Measurements from ENCODE around the gene INAFM1. TPM values are rescaled to one million over a fixed set of nuclear protein-coding genes. Genes with fewer than 3 reads are reported as not detected.
A peak's percentile ranks its signal among the peaks of the same experiment; 100 is the strongest.
"Not testable (repeated sequence)": the region's sequence is repeated elsewhere in the genome, so short reads cannot be mapped to it uniquely, and the experiment has no call there.

INAFM1 gene
- total RNA-seq, 6 experiments from 2014 or later, result 12.0 to 16.2 (median 14.0) TPM

- H3K36me3 Mint-ChIP-seq (ENCODE audit: low read depth), result no peaks in the 10 kb centered on the region
- peak; percentile 65 for DNase-seq
- no peaks in the 10 kb centered on the region for H3K9me3 Mint-ChIP-seq
- peak; percentile 98 for TF ChIP-seq CTCF (IDR thresholded peaks at IDR 0.05)
- H3K4me3 Mint-ChIP-seq, result no peak overlapping the region
- peaks cover 23% of the 10 kb centered on the region for H3K4me1 Mint-ChIP-seq (ENCODE audit: low read depth)
- peak overlapping the region; percentile 34; the same call in 1 of the 2 replicates for H3K27ac Mint-ChIP-seq
- peaks cover 4% of the 10 kb centered on the region for H3K27me3 Mint-ChIP-seq (ENCODE audit: insufficient read depth)
These were observed 27.2 kb upstream of the INAFM1 start for GRCh38 chr19:47247308-47247990.

- H3K27ac Mint-ChIP-seq, result peak overlapping the region; percentile 74
- not testable (repeated sequence) for DNase-seq; H3K9me3 Mint-ChIP-seq; H3K36me3 Mint-ChIP-seq (ENCODE audit: low read depth); H3K27me3 Mint-ChIP-seq (ENCODE audit: insufficient read depth)
- peaks cover 32% of the 10 kb centered on the region for H3K4me1 Mint-ChIP-seq (ENCODE audit: low read depth)
- peak overlapping the region; percentile 60; the same call in 1 of the 2 replicates for H3K4me3 Mint-ChIP-seq
These were observed 21.7 kb upstream of the INAFM1 start for GRCh38 chr19:47253016-47253415.

GRCh38 chr19:47253467-47253881 lies 21.2 kb upstream of the INAFM1 start:
- DNase-seq, result peak; percentile 83
- H3K36me3 Mint-ChIP-seq (ENCODE audit: low read depth), result peaks cover 6% of the 10 kb centered on the region
- no peaks in the 10 kb centered on the region for H3K9me3 Mint-ChIP-seq
- H3K4me3 Mint-ChIP-seq, result peak overlapping the region; percentile 60
- no peaks in the 10 kb centered on the region; the same call in 1 of the 2 replicates for H3K27me3 Mint-ChIP-seq (ENCODE audit: insufficient read depth)
- TF ChIP-seq CTCF (IDR thresholded peaks at IDR 0.05), result no peak
- peaks cover 37% of the 10 kb centered on the region for H3K4me1 Mint-ChIP-seq (ENCODE audit: low read depth)
- H3K27ac Mint-ChIP-seq, result peak overlapping the region; percentile 74

- peaks cover 42% of the 10 kb centered on the region for H3K4me1 Mint-ChIP-seq (ENCODE audit: low read depth)
- H3K9me3 Mint-ChIP-seq, result no peaks in the 10 kb centered on the region
- no peaks in the 10 kb centered on the region; the same call in 1 of the 2 replicates for H3K27me3 Mint-ChIP-seq (ENCODE audit: insufficient read depth)
- H3K36me3 Mint-ChIP-seq (ENCODE audit: low read depth), result peaks cover 11% of the 10 kb centered on the region
- peak overlapping the region; percentile 74 for H3K27ac Mint-ChIP-seq
- H3K4me3 Mint-ChIP-seq, result peak overlapping the region; percentile 60
- no peak for TF ChIP-seq CTCF (IDR thresholded peaks at IDR 0.05)
- no peak for DNase-seq
These were observed 20.7 kb upstream of the INAFM1 start for GRCh38 chr19:47253970-47254369.

GRCh38 chr19:47255879-47256692 lies 18.6 kb upstream of the INAFM1 start, which contains the start of gene CCDC9:
Gene CCDC9, plus strand, starts transcription at chr19:47256525. Its CDS starts 1,876 bp downstream, at chr19:47258401.
- Mint-ChIP-seq H3K4me3 (peak within 1 kb of the TSS; percentile 92), H3K9me3 (no peaks in the 10 kb centered on the region), H3K27me3 (ENCODE audit: insufficient read depth) (no peaks in the 10 kb centered on the region; the same call in none of the 2 replicates), H3K36me3 (ENCODE audit: low read depth) (peaks cover 28% of the 10 kb centered on the region), H3K27ac (peak within 1 kb of the TSS; percentile 92), H3K4me1 (ENCODE audit: low read depth) (peaks cover 52% of the 10 kb centered on the region)
- DNase-seq, result peak; percentile 95
- no peak for TF ChIP-seq CTCF (IDR thresholded peaks at IDR 0.05)

Data from HFFc6 (cell line).